Bronchial epithelial cell (primary cell): ENCODE data around the gene RNASEL. TPM values are rescaled to one million over a fixed set of nuclear protein-coding genes. Genes with fewer than 3 reads are reported as not detected.

ENCODE experiments used
- DNase-seq: peaks from one replicate; pipeline ENCODE4 v3.0.0-alpha.2; 2010; ENCODE audit warnings: low read depth
- FAIRE-seq: peaks from 2 replicates; lab custom pipeline; 2011; peaks lifted over from hg19 to GRCh38; lab: Jason Lieb, UNC
- H3K27me3 ChIP-seq: 2 replicates; pipeline ENCODE4 v1.5.1; 2011; ENCODE audit warnings: low read length; ENCODE audit not compliant: control insufficient read depth, insufficient read depth
- H3K36me3 ChIP-seq: 2 replicates; pipeline ENCODE4 v1.5.1; 2011; ENCODE audit warnings: low read length; ENCODE audit not compliant: control insufficient read depth, insufficient read depth
- H3K4me3 ChIP-seq: 2 replicates; pipeline ENCODE4 v1.5.1; 2011; ENCODE audit warnings: mild to moderate bottlenecking, low read depth, low read length, control low read depth
- total RNA-seq: library from RNA; depleted of rRNA; stranded (reverse); fragments of >200 nt; gene quantifications from 2 replicates; pipeline ENCODE4 v1.2.1, GENCODE V29; 2014
- TF ChIP-seq, protein P1 (sequence below): IDR thresholded peaks from 2 replicates; pipeline ENCODE4 v1.5.1; 2011; ENCODE audit warnings: mild to moderate bottlenecking, moderate library complexity, low read length, control low read depth, inconsistent platforms; ENCODE audit not compliant: insufficient read depth, severe bottlenecking

The RNASEL gene
- total RNA-seq, 1 donor from 2014 or later, result 3.2 TPM

DNA sequence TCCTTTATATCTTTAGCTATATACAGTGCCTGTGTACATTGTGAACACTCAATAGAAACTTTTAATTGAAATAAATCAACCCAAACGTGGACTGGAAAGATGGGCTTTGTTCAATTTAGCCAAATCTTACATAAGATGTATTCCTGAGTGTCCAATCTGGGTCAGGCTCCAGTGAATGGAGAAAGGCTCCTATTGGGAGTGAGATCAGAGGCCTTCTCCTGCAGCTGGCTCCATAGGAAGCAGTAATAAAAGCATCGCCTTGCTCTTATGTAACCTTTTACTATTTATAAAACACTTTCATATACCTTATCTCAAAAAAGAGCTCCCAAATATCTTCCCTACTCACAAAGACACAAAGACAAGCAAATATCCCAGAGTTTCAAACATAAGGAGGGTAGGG lies 40.0 kb upstream of the RNASEL start:
- no peak overlapping the region for H3K4me3 ChIP-seq
- TF ChIP-seq, protein P1, sequence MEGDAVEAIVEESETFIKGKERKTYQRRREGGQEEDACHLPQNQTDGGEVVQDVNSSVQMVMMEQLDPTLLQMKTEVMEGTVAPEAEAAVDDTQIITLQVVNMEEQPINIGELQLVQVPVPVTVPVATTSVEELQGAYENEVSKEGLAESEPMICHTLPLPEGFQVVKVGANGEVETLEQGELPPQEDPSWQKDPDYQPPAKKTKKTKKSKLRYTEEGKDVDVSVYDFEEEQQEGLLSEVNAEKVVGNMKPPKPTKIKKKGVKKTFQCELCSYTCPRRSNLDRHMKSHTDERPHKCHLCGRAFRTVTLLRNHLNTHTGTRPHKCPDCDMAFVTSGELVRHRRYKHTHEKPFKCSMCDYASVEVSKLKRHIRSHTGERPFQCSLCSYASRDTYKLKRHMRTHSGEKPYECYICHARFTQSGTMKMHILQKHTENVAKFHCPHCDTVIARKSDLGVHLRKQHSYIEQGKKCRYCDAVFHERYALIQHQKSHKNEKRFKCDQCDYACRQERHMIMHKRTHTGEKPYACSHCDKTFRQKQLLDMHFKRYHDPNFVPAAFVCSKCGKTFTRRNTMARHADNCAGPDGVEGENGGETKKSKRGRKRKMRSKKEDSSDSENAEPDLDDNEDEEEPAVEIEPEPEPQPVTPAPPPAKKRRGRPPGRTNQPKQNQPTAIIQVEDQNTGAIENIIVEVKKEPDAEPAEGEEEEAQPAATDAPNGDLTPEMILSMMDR, result no peak
- FAIRE-seq, result no peak
- no peak for DNase-seq
- H3K36me3 ChIP-seq, result no peaks in the 10 kb centered on the region
- no peaks in the 10 kb centered on the region for H3K27me3 ChIP-seq

DNA sequence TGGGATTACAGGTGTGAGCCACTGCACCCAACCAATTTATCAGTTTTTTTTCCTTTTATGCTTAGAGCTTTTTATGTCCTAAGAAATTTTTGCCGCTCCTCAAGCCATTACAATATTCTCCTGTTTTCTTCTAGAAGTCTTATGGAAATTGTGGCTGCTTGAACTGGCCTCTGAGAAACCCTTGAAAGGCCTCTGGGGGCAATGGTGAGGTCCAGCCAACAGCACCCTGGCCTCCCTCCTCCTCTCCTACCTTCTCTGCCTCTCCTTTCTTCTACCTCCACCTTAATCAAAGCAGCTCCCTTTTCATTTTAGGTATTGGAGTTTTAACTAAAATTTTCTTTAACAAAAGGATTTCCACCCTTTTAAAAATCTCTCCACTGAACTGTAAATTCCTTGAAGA lies 39.6 kb upstream of the RNASEL start:
- no peak overlapping the region for H3K4me3 ChIP-seq
- TF ChIP-seq, protein P1, result no peak
- no peaks in the 10 kb centered on the region for H3K27me3 ChIP-seq
- FAIRE-seq (no peak), DNase-seq (no peak)
- H3K36me3 ChIP-seq, result no peaks in the 10 kb centered on the region

DNA sequence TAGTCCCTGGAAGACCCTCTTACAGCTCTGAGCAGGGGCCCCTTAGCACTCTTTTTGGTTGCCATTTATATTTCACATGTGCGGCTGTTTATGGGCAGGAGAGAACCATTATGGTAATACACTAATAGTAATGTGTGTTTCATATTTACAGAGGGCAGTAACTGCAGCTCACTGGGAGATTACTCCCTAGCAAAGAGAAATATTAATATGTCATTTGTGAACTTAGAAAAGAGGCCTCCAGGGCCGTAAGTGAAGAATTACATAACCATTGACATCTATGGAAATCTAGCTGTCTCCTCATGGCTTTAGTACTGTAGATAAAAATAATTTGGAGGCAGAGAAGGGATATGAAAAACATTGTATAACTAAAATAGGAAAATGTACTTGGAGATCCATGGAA lies 38.6 kb upstream of the RNASEL start:
- Histone ChIP-seq H3K27me3 (no peaks in the 10 kb centered on the region), H3K36me3 (no peaks in the 10 kb centered on the region), H3K4me3 (no peak overlapping the region)
- TF ChIP-seq, protein P1, result no peak
- DNase-seq (no peak), FAIRE-seq (no peak)

DNA sequence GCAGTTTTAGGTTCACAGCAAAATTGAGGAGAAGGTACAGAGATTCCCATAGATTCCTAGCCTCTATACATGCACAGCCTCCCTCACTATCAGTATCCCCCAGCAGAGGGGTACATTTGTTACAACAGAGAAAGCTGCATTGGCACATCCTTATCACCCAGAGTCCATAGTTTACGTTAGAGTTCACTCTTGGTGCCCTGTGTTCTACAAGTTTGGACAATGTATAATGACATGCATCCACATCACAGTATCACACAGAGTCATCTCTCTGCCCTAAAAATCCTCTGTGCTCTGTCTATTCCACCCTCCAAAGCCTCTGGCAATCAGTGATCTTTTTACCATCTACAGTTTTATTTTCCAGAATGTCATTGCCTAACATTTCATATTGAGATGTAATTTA lies 37.5 kb upstream of the RNASEL start:
- Histone ChIP-seq H3K27me3 (no peaks in the 10 kb centered on the region), H3K36me3 (no peaks in the 10 kb centered on the region), H3K4me3 (no peak overlapping the region)
- DNase-seq (peak; percentile 32), FAIRE-seq (no peak)
- TF ChIP-seq, protein P1, result no peak

DNA sequence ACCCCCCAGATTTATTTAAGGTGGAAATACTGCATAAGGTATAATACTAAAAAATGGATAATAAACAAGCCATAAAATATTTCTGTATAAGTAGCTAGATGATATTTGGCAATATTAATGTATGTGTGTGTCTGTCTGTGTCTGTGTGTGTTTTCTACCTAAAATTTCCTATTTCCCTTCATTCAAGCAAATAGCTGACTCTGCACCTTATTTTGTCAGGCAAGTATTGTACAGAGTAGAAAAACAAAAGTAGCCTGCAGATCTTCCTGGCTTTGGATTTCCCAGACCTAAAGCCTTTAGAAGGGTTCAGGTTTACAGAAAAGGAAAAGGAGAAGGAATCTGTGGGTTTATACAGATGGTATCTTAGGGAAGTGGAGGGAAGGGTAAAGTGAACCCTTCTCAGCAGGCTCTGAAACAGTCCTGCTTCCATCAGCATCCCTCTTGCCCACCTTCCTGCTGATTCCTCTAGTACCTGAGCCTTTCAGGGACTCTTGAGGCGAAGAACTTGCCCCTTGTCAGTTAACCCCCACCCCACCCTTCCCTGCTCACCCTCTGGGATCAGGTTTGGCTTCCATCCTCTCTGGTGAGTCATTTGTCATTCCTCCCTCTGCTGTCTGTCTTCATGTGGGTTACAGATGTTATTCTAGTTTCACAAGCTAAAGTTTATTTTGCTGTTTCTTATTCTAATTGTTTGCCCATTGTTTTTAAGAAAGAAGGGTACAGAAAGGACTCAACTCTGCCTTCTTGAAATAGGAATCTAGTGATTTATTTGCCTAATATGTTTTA lies 36.9 kb upstream of the RNASEL start:
- TF ChIP-seq, protein P1, result no peak

More for the DNA sequence above, 36.9 kb upstream of the RNASEL start:
- FAIRE-seq (no peak), DNase-seq (peak; percentile 61)
- H3K36me3 ChIP-seq, result no peaks in the 10 kb centered on the region
- H3K27me3 ChIP-seq, result no peaks in the 10 kb centered on the region
- no peak overlapping the region for H3K4me3 ChIP-seq
